GM21360 (cell line): Measurements from ENCODE around the gene CABLES2.
A peak's percentile ranks its signal among the peaks of the same experiment; 100 is the strongest.

Source experiments
- ATAC-seq: cut with Tn5 transposase; IDR thresholded peaks from one replicate; pipeline ENCODE4 v1.9.1; 2021; ENCODE audit warnings: mild to moderate bottlenecking, moderate library complexity; ENCODE audit not compliant: unreplicated experiment

The CABLES2 gene

GRCh38 chr20:62392077-62392418 lies 15.0 kb downstream of the CABLES2 start:
- no peak for ATAC-seq

DNA sequence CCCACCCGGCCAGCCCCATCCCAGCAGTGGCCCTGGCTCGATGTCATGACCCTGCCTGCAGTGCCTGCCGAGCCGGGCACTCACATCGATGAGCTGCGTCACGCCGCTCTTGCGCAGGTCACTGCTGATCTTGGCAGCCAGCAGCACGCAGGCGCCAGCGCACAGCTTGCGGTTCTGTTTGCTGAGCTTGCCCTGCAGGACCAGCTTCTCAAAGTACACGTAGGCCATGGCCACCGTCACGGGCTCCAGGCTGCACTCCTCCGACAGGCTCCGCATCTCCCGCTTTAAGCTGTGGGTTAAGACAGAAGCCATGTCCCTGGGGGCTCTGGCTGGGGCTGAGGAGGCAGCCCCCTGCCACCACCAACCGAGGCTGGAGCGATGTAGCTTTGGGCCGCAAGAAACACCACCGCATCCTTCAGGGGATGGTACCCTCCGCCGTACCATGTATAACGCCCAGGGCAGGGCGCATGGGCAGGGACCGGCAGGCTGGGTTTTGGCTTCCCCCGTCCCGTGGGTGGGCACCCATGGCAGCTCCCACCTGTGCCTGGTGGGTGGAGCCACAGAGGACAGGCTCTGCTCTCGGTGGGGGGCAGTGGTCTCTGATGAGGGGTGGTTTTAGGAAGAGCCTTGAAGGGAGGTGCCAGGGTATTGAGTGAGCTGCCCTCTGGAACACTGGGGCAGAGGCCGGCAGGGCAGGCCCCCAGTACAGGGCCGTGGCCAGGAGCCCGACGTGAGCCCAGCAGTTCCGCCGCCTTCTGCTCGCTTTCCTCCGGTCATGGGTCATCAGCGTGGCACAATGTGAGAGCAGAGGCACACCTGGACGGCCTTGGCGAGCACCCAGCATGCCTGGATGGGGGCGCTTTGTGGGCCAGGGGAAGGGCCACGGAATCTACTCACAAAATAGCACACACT lies 15.7 kb downstream of the CABLES2 start:
- no peak for ATAC-seq

GRCh38 chr20:62390317-62391164 lies 16.5 kb downstream of the CABLES2 start:
- no peak for ATAC-seq

- no peak for ATAC-seq
Observed at GRCh38 chr20:62389601-62390087, 17.4 kb downstream of the CABLES2 start.

GRCh38 chr20:62388839-62389600 lies 18.1 kb downstream of the CABLES2 start:
- ATAC-seq = no peak

DNA sequence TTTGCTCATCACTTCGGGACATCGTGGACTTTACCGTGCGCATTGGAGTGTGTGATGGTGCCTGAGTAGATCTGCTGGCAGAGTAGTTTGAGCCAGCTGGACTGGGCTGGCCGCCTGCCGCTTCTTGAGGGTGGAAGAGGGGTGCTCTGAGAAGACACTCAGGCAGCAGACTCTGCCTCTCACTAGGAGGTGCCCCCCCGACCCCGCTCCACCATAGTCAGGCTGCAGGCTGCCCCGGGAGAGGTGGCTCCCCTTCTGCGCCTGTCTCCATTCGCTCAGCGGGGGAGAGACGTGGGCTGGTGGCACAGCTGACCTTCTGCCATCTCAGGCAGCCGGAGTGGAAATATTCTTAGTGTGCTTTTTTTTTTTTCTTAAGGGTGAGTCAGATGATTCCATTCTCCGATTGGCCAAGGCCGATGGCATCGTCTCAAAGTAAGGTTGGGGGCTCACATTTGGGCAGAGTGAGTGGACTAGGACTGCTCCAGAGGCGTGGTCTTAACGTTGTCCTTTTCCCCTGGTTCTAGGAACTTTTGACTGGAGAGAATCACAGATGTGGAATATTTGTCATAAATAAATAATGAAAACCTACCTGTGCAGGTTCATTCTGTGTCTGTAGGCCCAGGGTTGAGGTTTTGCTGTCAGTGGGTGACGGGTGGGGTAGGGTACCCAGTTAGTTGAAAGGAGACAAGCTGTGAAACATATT lies 19.0 kb downstream of the CABLES2 start:
- ATAC-seq = no peak

GRCh38 chr20:62387219-62387913 lies 19.7 kb downstream of the CABLES2 start:
- no peak for ATAC-seq

DNA sequence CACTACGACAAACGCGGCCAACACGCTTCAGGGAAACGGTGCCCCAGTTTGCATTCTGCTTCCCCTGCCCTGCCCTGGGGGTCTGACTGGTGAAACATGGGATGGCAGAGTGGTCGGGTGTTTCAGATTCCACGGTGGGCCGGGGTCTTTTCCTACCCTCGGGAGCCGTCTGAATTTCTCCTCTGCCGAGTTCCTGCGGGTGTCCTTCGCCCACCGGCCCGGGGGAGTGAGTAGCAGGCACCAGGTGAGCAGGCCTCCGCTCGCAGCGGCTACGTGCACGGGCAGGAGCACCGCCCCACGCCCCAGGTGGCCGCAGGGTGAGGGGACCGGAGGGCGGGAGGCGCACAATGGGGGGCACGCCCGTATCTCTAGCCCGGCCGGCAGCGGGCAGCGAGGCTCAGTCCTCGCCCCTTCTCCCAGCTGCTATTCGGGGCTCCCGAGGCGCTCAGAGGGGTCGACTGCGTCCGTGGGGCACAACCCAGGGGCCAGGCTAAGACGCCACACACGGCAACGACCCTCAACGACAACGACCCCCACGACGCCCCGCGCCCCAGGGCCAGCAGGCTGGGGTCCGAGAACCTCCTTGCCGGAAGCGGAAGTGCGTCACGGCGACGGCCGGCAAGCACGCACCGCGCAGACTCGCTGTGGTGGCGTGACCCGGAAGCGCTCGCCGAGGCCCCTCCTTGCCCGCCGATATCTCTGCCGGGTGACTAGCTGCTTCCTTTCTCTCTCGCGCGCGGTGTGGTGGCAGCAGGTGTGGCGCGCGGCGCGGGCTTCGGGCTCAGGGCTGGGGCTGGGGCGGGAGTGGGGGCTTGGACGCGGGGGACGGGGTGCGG lies 20.5 kb downstream of the CABLES2 start, which contains the start of gene RPS21:
RPS21 (plus strand) TSS at position 721 of the 836 bp plus-strand sequence. CDS start 236 bp downstream, outside the sequence.
- ATAC-seq = peak; percentile 70

DNA sequence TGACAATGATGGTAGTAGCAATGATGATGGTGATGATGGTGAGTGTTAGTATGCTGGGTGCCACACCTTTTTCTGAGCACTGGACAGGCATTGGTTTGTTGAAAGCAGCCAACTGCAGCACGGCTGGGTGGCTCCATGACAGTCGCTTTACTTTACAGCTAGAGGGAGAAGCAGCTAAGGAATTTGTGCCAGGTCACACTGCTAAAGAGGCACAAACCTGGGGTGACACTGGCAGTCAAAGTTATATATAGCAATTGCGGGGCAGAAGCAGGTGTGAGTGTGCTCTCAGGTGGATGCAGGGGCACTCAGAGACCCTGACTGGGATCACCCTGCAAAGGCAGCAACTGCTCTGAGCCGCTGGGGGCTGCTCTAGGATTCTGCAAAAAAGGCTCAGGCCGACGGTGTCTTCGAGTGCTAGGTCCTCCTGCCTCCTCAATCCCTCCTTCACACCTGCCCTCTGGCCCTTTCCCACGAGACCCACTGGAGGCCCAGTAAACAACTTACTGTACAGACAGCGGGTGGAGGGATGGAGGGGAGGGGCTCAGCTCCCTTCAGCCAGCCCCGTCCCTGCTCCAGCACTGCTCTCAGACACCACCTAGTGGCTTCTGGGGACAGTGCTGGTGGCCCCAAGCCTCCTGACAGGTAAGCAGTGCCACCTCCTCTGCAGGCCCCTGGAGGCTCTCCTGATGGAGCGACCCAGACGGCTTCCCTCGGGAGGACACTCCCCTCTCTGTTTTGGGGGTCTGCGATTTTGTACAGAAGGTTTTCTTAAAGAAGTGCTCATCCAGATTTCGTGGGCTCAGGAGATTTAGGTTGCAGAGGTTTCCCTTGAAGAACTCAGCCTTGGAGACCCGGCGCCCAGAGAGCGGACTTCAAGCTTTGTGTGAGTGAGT lies 24.5 kb downstream of the CABLES2 start:
- ATAC-seq = peak; percentile 55

DNA sequence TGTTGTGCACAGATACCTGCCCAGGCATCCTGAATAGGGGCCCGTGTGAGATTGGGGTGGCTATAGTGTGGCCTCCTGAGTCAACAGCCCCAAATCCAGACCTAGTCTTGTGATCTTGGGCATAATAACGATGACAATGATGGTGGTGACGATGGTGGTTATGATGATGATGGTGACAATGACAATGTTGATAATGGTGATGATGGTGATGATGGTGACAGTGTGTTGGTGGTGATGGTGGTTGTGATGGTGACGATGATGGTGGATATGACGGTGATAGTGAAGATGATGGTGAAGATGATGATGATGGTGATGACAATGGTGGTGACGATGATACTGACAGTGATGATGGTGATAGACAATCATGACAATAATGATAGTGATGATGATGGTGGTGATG lies 25.2 kb downstream of the CABLES2 start:
- no peak for ATAC-seq

DNA sequence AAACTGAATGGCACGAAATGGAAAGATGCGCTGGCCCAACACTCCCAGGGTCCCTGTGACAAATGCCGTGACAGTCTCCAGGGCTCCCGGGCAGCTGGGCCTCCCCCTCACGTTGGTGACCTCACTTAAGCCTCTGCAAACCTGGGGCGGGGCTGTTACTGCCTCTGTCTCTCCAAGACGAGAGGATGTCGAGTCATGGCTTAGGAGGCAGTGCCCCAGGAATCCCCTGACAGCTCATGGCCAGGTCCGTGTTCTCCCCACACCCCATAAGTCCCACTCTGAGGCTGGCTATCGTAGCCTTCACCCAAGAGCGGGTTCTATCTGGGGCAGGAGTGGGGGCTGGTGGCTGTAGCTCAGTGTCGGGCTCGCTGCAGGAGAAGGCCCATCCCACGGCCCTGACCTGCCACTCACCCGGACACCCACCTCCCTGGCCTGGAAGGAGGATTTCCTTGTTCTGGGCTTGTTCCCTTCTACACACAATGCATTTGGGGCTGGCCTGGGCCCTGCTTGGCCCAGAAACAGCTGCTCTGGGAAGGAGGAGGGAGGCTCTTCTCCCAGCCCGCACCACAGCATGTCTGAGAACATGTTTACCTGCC lies 25.8 kb downstream of the CABLES2 start:
- no peak for ATAC-seq

DNA sequence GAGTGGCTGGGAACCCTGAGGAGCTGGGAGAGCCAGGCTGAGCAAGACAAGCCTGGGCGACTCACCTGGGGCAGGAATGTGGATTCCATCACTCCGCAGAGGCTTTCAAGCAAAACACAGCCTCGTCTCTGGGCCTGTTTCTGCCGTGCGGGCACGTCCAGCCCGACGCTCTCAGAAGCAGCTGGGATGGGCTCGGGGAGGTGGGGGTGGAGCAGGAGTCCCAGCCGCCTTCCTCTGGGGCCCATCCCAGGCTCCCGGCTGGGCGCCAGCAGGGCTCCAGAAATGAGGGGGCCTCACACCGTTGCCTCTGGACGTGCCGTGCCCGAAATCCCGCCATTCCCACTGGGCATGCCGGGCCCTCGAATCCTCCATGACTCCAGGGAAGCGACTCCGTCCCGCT lies 28.9 kb downstream of the CABLES2 start:
- no peak for ATAC-seq

DNA sequence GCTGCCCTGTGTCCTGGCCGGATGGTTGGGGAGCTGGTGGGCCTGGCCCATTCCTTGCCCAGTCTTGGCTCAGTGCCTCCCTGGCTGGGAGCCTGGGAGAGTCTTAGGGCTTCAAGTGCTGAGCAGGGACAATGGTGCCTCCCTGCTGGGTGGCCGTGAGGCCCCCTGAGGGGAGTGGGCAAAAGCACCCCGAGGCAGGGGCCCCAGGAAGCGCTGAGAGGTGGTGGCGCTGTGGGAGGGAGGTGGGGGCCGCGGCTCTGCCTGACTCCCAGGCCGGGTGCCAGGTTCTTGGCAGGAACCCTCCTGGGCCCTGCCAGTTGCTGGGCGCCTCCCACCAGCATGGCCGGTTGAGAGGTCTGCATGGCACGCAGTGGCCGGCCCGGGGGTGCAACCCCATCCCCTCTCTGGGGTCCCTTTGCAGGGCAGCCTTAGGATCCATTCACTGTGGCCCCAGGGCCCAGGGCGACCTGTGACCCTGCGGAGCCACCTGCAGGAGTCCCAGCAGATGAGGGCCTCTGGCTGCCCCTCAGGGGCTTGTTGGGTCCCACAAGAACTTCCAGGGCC lies 29.4 kb downstream of the CABLES2 start:
- ATAC-seq = no peak

DNA sequence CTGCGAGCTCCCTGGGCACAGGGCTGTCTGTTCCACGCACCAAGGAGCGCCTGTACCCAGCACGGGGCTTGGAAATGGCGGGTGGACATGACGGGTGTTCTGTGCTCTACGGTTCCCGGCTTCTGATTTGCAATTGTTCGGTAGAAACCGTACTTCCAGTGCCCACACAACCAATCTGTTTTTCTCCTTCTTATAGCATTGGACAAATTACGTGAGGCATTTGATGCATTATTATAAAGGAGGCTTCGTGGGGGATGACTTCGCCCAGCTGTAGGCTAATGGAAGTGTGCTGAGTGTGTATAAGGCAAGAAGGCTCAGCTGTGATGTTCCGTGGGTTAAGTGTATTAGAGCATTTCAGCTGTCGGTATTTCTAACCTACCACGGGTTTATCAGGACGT lies 30.0 kb downstream of the CABLES2 start:
- no peak for ATAC-seq

DNA sequence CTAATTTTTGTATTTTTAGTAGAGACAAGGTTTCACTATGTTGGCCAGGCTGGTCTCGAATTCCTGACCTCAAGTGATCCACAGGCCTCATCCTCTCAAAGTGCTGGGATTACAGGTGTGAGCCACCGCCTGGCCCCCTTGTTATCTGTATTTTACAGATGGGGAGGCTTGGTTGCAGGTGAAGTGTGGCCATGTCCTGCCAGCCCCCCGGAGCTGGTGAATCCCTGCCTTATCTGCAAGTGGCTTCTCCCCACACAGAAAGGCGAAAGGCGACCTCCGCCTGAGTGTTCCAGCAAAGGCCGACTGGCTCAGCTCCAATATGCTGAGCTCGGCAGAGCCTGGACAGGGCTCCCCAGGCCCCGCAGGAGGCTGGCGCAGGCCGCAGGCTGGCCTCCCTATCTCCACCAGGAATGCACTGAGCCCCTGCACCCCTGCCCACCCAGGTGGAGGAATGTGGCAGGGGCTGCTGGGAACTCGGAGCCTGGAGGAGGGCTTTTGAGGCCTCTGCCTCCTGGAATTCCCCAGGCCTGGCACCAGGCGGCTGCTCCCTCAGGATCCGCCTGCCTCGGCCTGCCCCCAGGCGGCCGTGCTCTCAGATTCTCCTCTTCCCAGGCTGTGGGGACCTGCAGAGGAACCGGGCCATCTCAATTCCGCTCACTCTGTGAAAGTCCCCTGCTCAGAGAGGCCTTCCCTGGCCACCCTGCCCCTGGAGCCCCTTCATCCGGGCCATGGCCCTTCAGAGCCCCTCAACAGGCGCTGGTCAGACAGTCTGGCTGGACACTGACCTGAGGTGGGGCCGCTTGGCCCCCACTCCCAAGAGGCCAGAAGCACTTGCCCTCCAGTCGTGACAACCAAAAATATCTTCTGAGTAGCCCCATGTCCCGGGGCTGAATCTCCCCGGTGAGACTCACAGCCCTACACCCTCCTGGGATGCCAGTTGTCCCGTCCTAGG lies 30.7 kb downstream of the CABLES2 start:
- ATAC-seq = no peak
